Heart left ventricle (tissue), 16 donors: Measurements from ENCODE around the gene C8G. TPM values are rescaled to one million over a fixed set of nuclear protein-coding genes. Genes with fewer than 3 reads are reported as not detected.

Experiments
- ATAC-seq, 4 donors: fragments of 200-7000 bp; cut with Tn5 transposase; one replicate each; pipeline ENCODE4 v1.9.1; 2020 to 2022; ENCODE audit warnings: moderate library complexity in 4 of 4, mild to moderate bottlenecking in 3 of 4, moderate number of reproducible peaks in 1 of 4
- DNase-seq, 5 donors: peaks; one replicate each; pipeline ENCODE4 v3.0.0-alpha.2; 2020
- H3K27ac ChIP-seq, 12 donors: fragments of 200-600 bp; sonication (generic) in 4 of 12; one replicate each; pipeline versions ENCODE4 v1.5.0 to v1.8.0; 2016 to 2022; ENCODE audit warnings: mild to moderate bottlenecking in 2 of 12
- H3K27me3 ChIP-seq, 9 donors: fragments of 200-600 bp; sonication (generic) in 2 of 9; one replicate each; pipeline versions ENCODE4 v1.5.1 to v1.8.0; 2016 to 2022; ENCODE audit warnings: mild to moderate bottlenecking in 3 of 9
- H3K36me3 ChIP-seq, 9 donors: fragments of 200-600 bp; sonication (generic) in 2 of 9; one replicate each; pipeline versions ENCODE4 v1.5.0 to v1.8.0; 2018 to 2022; ENCODE audit warnings: mild to moderate bottlenecking in 2 of 9
- H3K4me1 ChIP-seq, 12 donors: fragments of 200-600 bp; sonication (generic) in 4 of 12; one replicate each; pipeline versions ENCODE4 v1.5.0 to v1.8.0; 2016 to 2022; ENCODE audit warnings: mild to moderate bottlenecking in 3 of 12
- H3K4me3 ChIP-seq, 12 donors: fragments of 200-600 bp; sonication (generic) in 4 of 12; one replicate each; pipeline versions ENCODE4 v1.5.0 to v1.8.0; 2017 to 2022; ENCODE audit warnings: mild to moderate bottlenecking in 9 of 12, moderate library complexity in 4 of 12
- H3K9me3 ChIP-seq, 12 donors: fragments of 200-600 bp; sonication (generic) in 4 of 12; one replicate each; pipeline versions ENCODE4 v1.5.0 to v1.8.0; 2016 to 2022; ENCODE audit warnings: mild to moderate bottlenecking in 1 of 12
- POLR2A ChIP-seq, 2 donors: fragments of 450-650 bp; IDR thresholded peaks; one replicate each; pipeline ENCODE4 v1.6.1; 2017; ENCODE audit warnings: antibody characterized with exemption in 2 of 2, mild to moderate bottlenecking in 2 of 2, moderate library complexity in 2 of 2
- WGBS, 4 donors: extraction: QIAGEN DNeasy Blood & Tissue Kit in 2 of 4; methylation state at CpG; one replicate each; pipeline versions ENCODE4 v1.1.5 to v1.1.7; 2013 to 2018; 5-methylcytosine and 5-hydroxymethylcytosine counted together
- intact Hi-C, 10 donors: fragments of 100-400 bp; cut with DNase I; formaldehyde crosslinking; loops; one replicate each; pipeline versions ENCODE4 v1.11.1 to v1.14.2; 2022
- polyA plus RNA-seq, 2 donors: library from polyadenylated mRNA; stranded (reverse); fragments of 200-250 nt; gene quantifications; one replicate each; pipeline ENCODE4 v1.2.3, GENCODE V29; 2013
- total RNA-seq, 9 donors: library from RNA; depleted of rRNA in 2 of 9; stranded (reverse); fragments of >200 nt in 2 of 9; fragmentation: NEBNext Ultra II Directional in 3 of 9; extraction: Animal tissue kit (Norgen Biotek cat#: 25700) in 3 of 9; gene quantifications; one replicate each; pipeline versions ENCODE4 v1.1.0 to v1.2.4, GENCODE V29; 2016 to 2023
- TF ChIP-seq, protein P1 (sequence below), 12 donors: fragments of 200-600 bp; sonication (generic) in 4 of 12; IDR thresholded peaks; one replicate each; pipeline versions ENCODE4 v1.5.0 to v1.8.0; 2018 to 2022; ENCODE audit warnings: antibody characterized with exemption in 12 of 12, mild to moderate bottlenecking in 5 of 12
- donor health status: ischemic (EF 13 %, LVEDD 7.1; RV severe dilation, severe dysfunction).
- donor health status: healthy with polysubstance abuse.
- donor health status: DM: no; HTN: yes; CAD: no.
- donor health status: DM: no; HTN: no; CAD: no.
- donor health status: ischemic (EF 25% LVEDD 6.9; RV normal size, moderate dysfunction).
- donor health status: ischemic (EF 25% LVEDD 5.7; RV mildly dilated, moderate dysfunction).
- donor health status: healthy.
- donor health status: DM: yes; HTN: yes; CAD: no.
- donor health status: ischemic (EF 35%, LVEDD 5.7; RV mildly dilated, moderate dysfunction).
- donor health status: nonischemic (EF 11% LVEDD 7.7; RV severe dilation, severe dysfunction).
- donor health status: DM: yes; HTN: yes; CAD: no.
- donor health status: PGD.
- donor health status: ischemic (EF 29% LVEDD 5.4; RV normal size, mild dysfunction).
- donor health status: nonischemic (EF 23%, LVEDD 6.1; RV moderate dilation, normal function).

C8G gene
- total and polyA plus RNA-seq, 11 donors = 1.0 to 3.7 (median 1.5) TPM; not detected in 2

DNA sequence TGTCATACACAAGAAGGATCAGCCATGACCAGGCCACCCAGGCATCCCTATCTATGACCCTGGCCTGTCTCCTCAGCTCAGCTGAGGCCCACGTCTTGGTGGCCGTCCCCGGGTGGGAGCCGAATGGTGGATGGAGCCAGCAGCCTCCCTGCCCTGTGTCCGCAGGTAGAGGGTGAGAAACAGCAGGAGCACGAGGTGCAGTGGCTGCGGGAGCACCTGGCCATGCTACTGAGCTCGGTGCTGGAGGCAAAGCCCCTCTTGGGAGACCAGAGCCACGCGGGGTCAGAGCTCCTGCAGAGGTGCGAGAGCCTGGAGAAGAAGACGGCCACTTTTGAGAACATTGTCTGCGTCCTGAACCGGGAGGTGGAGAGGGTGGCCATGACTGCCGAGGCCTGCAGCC is 25.0 kb upstream of the C8G start:
- Histone ChIP-seq H3K9me3 (no peaks in the 10 kb centered on the region), H3K4me1 (peaks cover 0 to 40% (median 19%) of the 10 kb centered on the region in 12 donors), H3K27ac (no peak overlapping the region), H3K36me3 (peaks cover 0 to 62% (median 42%) of the 10 kb centered on the region in 9 donors), H3K27me3 (no peaks in the 10 kb centered on the region), H3K4me3 (no peak overlapping the region)
- ATAC-seq (no peak), DNase-seq (no peak)
- intact Hi-C loops = loop anchor here in 3 of 10 donors (5.0 to 10.0 kb wide), 2 partner anchors 33 to 55 kb away; partner anchors contain the start of genes EDF1 (in 2 of the 3) and TRAF2 (in 1 of the 3)
- WGBS, 4 donors = 95 to 97% (median 97%) methylated on average over 9 to 15 of the region's 15 CpGs
- TF ChIP-seq, protein P1, sequence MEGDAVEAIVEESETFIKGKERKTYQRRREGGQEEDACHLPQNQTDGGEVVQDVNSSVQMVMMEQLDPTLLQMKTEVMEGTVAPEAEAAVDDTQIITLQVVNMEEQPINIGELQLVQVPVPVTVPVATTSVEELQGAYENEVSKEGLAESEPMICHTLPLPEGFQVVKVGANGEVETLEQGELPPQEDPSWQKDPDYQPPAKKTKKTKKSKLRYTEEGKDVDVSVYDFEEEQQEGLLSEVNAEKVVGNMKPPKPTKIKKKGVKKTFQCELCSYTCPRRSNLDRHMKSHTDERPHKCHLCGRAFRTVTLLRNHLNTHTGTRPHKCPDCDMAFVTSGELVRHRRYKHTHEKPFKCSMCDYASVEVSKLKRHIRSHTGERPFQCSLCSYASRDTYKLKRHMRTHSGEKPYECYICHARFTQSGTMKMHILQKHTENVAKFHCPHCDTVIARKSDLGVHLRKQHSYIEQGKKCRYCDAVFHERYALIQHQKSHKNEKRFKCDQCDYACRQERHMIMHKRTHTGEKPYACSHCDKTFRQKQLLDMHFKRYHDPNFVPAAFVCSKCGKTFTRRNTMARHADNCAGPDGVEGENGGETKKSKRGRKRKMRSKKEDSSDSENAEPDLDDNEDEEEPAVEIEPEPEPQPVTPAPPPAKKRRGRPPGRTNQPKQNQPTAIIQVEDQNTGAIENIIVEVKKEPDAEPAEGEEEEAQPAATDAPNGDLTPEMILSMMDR (IDR thresholded peaks at IDR 0.05) = no peak
- TF ChIP-seq POLR2A (IDR thresholded peaks at IDR 0.05) = no peak

DNA sequence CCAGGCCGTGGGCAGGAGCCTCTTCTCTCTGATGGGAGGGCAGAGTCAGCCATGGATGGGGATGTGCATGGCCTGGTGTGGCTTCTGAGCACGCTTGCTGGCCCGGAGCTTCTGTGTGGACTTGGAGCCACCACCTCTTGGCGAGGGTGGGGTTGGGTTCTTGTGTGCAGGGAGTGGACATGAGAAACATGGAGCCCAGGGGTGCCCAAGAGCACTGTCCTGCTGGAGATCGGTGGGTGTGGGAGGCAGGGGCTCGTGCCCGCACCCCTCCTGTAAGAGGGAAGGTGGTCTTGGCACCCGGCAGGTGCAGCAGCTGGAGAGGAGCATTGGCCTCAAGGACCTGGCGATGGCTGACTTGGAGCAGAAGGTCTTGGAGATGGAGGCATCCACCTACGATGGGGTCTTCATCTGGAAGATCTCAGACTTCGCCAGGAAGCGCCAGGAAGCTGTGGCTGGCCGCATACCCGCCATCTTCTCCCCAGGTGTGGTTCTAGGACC is 24.3 kb upstream of the C8G start:
- DNase-seq (no peak), ATAC-seq (no peak)
- peak overlapping the region in 9 of 12 donors; percentile 65 to 90 (median 72) for H3K27ac ChIP-seq
- TF ChIP-seq POLR2A (IDR thresholded peaks at IDR 0.05) = no peak
- TF ChIP-seq, protein P1 (IDR thresholded peaks at IDR 0.05) = no peak
- H3K36me3 ChIP-seq = peaks cover 0 to 61% (median 35%) of the 10 kb centered on the region in 9 donors
- no peaks in the 10 kb centered on the region for H3K9me3 ChIP-seq
- intact Hi-C loops = loop anchor here in 3 of 10 donors (5.0 to 10.0 kb wide), 2 partner anchors 33 to 56 kb away; partner anchors contain the start of genes EDF1 (in 2 of the 3) and TRAF2 (in 1 of the 3)
- 93 to 98% (median 98%) methylated on average over 12 to 14 of the region's 14 CpGs for WGBS, 4 donors
- peaks cover 0 to 48% (median 26%) of the 10 kb centered on the region in 12 donors for H3K4me1 ChIP-seq
- H3K4me3 ChIP-seq = no peak overlapping the region
- H3K27me3 ChIP-seq = no peaks in the 10 kb centered on the region

DNA sequence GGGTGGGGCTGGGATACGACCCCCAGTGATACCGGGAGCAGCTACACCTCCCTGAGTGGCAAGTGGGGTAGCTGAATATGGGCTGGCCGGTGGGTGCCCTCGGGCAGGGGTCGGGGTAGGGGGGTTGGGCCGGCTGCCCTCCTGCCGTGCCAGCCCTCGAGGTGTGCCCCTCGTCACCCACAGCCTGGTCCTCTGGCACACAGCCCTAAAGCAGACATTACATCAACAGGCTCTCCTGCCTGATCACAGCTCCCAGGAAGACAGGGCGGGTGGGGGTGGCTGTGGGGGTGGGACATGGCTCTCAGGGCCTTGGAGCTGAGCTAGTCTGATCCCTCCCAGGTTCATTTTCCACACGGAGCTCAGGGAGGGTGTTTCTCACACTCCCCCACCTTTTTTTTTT is 23.7 kb upstream of the C8G start:
- intact Hi-C loops = loop anchor here in 3 of 10 donors (5.0 to 10.0 kb wide), 2 partner anchors 34 to 57 kb away; partner anchors contain the start of genes EDF1 (in 2 of the 3) and TRAF2 (in 1 of the 3)
- WGBS, 4 donors = 48 to 65% (median 59%) methylated on average over 3 to 11 of the region's 11 CpGs
- Histone ChIP-seq H3K27me3 (no peaks in the 10 kb centered on the region), H3K36me3 (peaks cover 0 to 61% (median 34%) of the 10 kb centered on the region in 9 donors), H3K27ac (peak overlapping the region; percentile 22 to 90 (median 72)), H3K4me3 (no peak overlapping the region), H3K4me1 (peaks cover 0 to 53% (median 30%) of the 10 kb centered on the region in 12 donors), H3K9me3 (no peaks in the 10 kb centered on the region)
- DNase-seq (peak in 1 of 5 donors; percentile 41), ATAC-seq (peak; percentile 44 to 61 (median 54))
- TF ChIP-seq, protein P1 (IDR thresholded peaks at IDR 0.05) = no peak
- no peak for TF ChIP-seq POLR2A (IDR thresholded peaks at IDR 0.05)

DNA sequence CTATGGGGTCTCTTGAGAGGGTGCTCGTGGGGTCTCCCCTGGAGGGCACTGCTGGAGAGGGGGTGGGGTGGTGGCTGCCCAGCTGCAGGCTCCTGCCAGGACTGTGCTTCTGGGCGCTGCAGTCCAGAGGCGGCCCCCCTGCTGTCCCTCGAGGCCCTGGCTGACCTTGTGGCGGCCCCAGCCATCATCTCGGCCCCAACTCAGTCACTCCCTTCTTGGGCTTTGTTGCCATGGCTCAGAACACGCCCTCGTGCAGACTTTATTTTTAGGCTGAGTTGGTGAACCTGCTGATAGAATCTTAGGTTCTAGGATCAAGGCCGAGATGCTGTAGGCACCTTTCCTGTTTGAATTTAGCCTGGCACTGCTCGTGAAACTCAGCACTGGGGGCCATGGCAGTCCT is 23.3 kb upstream of the C8G start:
- peak in 3 of 5 donors; percentile 57 to 71 (median 60) for DNase-seq
- no peaks in the 10 kb centered on the region for H3K9me3 ChIP-seq
- no peaks in the 10 kb centered on the region for H3K27me3 ChIP-seq
- no peak overlapping the region for H3K4me3 ChIP-seq
- no peak for TF ChIP-seq POLR2A (IDR thresholded peaks at IDR 0.05)
- TF ChIP-seq, protein P1 (IDR thresholded peaks at IDR 0.05) = no peak
- 17 to 52% (median 37%) methylated on average over 9 to 10 of the region's 10 CpGs for WGBS, 4 donors
- H3K36me3 ChIP-seq = peaks cover 0 to 60% (median 30%) of the 10 kb centered on the region in 9 donors
- intact Hi-C loops = loop anchor here in 3 of 10 donors (5.0 to 10.0 kb wide), 2 partner anchors 34 to 57 kb away; partner anchors contain the start of genes EDF1 (in 2 of the 3) and TRAF2 (in 1 of the 3)
- peak; percentile 79 to 83 (median 82) for ATAC-seq
- H3K27ac ChIP-seq = peak overlapping the region; percentile 22 to 90 (median 72)
- peaks cover 0 to 54% (median 32%) of the 10 kb centered on the region in 12 donors for H3K4me1 ChIP-seq
